ENCODE data around the gene ANKMY1.

Gene ANKMY1

DNA sequence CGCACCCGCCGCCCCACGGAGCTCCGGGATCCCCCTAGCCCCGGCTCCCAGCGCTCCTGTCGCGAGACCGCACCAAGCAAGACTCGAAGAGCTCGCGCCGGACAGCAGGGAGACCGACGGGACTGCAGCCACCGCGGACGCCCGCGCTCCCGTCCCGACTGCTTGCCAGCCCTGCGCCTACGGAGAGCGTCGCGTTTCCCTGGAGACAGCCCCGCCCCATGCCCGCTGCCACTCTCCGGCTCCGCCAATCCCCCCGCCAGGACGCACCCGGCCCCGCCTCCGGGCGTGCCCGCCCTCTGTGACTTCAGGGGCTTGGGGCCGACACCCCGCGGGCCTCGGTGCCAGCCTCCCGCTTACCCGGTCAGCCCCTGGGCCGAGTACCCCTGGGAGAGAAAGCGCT lies at the start of gene ANKMY1:
ANKMY1 (minus strand) TSS at position 181 of the 400 bp plus-strand sequence. CDS start 653 bp downstream, outside the sequence.
- Histone ChIP-seq H3K36me3 (ENCODE audit: control insufficient read depth, low read depth, low read length) (no peaks in the 10 kb centered on the region), H3K27me3 (ENCODE audit: control insufficient read depth, insufficient read depth, low read length) (peaks cover 35% of the 10 kb centered on the region), H3K4me3 (ENCODE audit: low read length) (peak within 1 kb of the TSS; percentile 38), H3K27ac (ENCODE audit: low read length) (no peak within 1 kb of the TSS), H3K9me3 (ENCODE audit: control insufficient read depth, low read depth, low read length) (no peaks in the 10 kb centered on the region), H3K9ac (ENCODE audit: low read length) (no peak within 1 kb of the TSS), H3K4me1 (ENCODE audit: control insufficient read depth, low read depth, low read length) (peaks cover 8% of the 10 kb centered on the region)

- Histone ChIP-seq H3K9me3 (ENCODE audit: control insufficient read depth, low read depth, low read length) (no peaks in the 10 kb centered on the region), H3K27ac (ENCODE audit: low read length) (no peak overlapping the region), H3K4me1 (ENCODE audit: control insufficient read depth, low read depth, low read length) (no peaks in the 10 kb centered on the region), H3K9ac (ENCODE audit: low read length) (no peak overlapping the region), H3K36me3 (ENCODE audit: control insufficient read depth, low read depth, low read length) (no peaks in the 10 kb centered on the region), H3K27me3 (ENCODE audit: control insufficient read depth, insufficient read depth, low read length) (no peaks in the 10 kb centered on the region), H3K4me3 (ENCODE audit: low read length) (no peak overlapping the region)
Measured at GRCh38 chr2:240605867-240606743, 48.3 kb upstream of the ANKMY1 start.

GRCh38 chr2:240604939-240605716 lies 47.3 kb upstream of the ANKMY1 start:
- Histone ChIP-seq H3K4me1 (ENCODE audit: control insufficient read depth, low read depth, low read length) (no peaks in the 10 kb centered on the region), H3K9me3 (ENCODE audit: control insufficient read depth, low read depth, low read length) (no peaks in the 10 kb centered on the region), H3K27ac (ENCODE audit: low read length) (no peak overlapping the region), H3K9ac (ENCODE audit: low read length) (no peak overlapping the region), H3K27me3 (ENCODE audit: control insufficient read depth, insufficient read depth, low read length) (no peaks in the 10 kb centered on the region), H3K4me3 (ENCODE audit: low read length) (no peak overlapping the region), H3K36me3 (ENCODE audit: control insufficient read depth, low read depth, low read length) (no peaks in the 10 kb centered on the region)

DNA sequence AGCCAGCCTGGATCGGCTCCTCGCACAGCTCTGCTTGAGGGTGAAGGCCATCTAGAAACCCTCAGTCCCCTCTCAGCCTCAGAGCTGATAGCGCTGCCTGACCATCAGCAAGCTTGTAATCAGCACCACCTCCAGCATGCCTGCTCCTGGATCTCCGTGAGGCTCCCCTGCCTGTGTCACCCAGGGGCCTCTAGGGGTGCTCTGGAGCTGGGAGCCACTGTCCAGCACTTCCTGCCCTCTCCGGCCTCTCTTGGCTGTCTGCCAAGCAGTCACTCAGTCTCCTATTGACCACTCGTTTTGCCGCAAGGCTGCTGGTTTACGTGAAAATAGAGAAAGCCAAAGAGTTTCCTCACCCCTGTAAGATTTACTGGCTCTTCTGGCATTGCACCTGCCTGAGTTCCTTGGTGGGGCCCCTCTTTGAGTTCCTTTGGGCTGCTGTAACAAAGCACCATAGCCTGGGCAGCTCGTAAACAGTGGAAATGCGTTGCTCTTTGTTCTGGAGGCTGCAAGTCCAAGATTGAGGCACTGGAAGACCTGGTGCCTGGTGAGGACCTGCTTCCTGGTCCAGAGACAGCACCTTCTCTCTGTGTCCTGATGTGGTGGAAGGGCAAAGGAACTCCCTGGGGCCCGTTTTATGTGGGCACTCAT lies 46.6 kb upstream of the ANKMY1 start:
- Histone ChIP-seq H3K36me3 (ENCODE audit: control insufficient read depth, low read depth, low read length) (no peaks in the 10 kb centered on the region), H3K9ac (ENCODE audit: low read length) (no peak overlapping the region), H3K27ac (ENCODE audit: low read length) (no peak overlapping the region), H3K9me3 (ENCODE audit: control insufficient read depth, low read depth, low read length) (no peaks in the 10 kb centered on the region), H3K4me3 (ENCODE audit: low read length) (no peak overlapping the region), H3K4me1 (ENCODE audit: control insufficient read depth, low read depth, low read length) (no peaks in the 10 kb centered on the region), H3K27me3 (ENCODE audit: control insufficient read depth, insufficient read depth, low read length) (no peaks in the 10 kb centered on the region)

GRCh38 chr2:240603846-240604245 lies 46.1 kb upstream of the ANKMY1 start:
- Histone ChIP-seq H3K4me1 (ENCODE audit: control insufficient read depth, low read depth, low read length) (no peaks in the 10 kb centered on the region), H3K27me3 (ENCODE audit: control insufficient read depth, insufficient read depth, low read length) (no peaks in the 10 kb centered on the region), H3K27ac (ENCODE audit: low read length) (no peak overlapping the region), H3K4me3 (ENCODE audit: low read length) (no peak overlapping the region), H3K36me3 (ENCODE audit: control insufficient read depth, low read depth, low read length) (no peaks in the 10 kb centered on the region), H3K9ac (ENCODE audit: low read length) (no peak overlapping the region), H3K9me3 (ENCODE audit: control insufficient read depth, low read depth, low read length) (no peaks in the 10 kb centered on the region)

GRCh38 chr2:240603081-240603835 lies 45.5 kb upstream of the ANKMY1 start:
- no peaks in the 10 kb centered on the region for H3K27me3 ChIP-seq (ENCODE audit: control insufficient read depth, insufficient read depth, low read length)
- H3K9me3 ChIP-seq (ENCODE audit: control insufficient read depth, low read depth, low read length) = no peaks in the 10 kb centered on the region
- H3K36me3 ChIP-seq (ENCODE audit: control insufficient read depth, low read depth, low read length) = no peaks in the 10 kb centered on the region
- H3K4me1 ChIP-seq (ENCODE audit: control insufficient read depth, low read depth, low read length) = no peaks in the 10 kb centered on the region
- no peak overlapping the region for H3K4me3 ChIP-seq (ENCODE audit: low read length)
- H3K9ac ChIP-seq (ENCODE audit: low read length) = no peak overlapping the region
- no peak overlapping the region for H3K27ac ChIP-seq (ENCODE audit: low read length)

DNA sequence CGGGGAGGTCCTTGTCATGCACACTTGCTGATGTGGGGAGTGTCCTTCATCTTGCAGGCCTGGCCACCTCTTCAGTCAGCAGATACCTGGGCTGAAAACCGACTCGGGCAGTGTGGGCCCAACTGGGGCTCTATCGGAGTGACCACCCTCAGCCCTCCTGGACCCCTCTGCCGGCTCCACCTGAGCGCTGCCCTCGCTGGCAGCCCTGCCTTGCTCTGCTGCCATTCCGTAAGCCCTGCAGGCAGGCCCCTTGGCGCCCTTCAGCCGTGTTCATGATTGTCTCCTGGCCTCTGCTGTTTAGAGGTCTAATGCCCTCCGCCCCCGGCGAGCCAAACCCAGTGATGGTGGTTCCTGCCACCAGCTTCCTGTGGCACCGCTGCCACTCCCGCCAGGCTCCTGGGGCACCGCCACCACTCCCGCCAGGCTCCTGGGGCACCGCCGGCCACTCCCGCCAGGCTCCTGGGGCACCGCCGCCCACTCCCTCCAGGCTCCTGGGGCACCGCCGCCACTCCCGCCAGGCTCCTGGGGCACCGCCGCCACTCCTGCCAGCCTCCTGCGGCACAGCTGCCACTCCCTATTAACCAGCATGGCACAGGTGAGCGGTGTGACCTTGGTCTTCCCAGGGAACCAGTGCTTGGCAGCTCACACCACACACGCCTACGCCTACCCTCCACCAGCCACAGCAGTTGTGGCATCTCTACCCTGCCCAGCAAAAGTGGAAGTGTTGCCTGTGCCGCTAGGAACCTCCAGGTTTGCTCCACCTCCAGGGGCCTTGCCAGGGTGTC lies 44.7 kb upstream of the ANKMY1 start:
- Histone ChIP-seq H3K9me3 (ENCODE audit: control insufficient read depth, low read depth, low read length) (no peaks in the 10 kb centered on the region), H3K4me1 (ENCODE audit: control insufficient read depth, low read depth, low read length) (no peaks in the 10 kb centered on the region), H3K4me3 (ENCODE audit: low read length) (no peak overlapping the region), H3K9ac (ENCODE audit: low read length) (no peak overlapping the region), H3K27me3 (ENCODE audit: control insufficient read depth, insufficient read depth, low read length) (no peaks in the 10 kb centered on the region), H3K36me3 (ENCODE audit: control insufficient read depth, low read depth, low read length) (peaks cover 4% of the 10 kb centered on the region), H3K27ac (ENCODE audit: low read length) (no peak overlapping the region)

DNA sequence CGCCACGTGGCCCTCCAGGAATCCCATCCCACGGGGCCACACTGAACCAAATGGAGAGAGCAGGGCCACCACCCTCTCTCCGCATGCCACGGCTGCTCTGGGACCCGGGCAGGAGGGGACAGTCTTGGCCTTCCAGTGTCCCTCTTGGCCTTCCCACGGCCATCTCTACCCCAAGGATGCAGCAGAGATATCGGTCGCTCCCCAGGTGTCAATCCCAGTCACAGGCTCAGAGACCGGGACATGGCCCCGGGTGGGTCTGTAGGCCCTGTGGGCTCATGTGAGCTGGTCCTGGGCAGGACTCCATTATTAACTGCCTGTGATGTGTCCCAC lies 44.0 kb upstream of the ANKMY1 start:
- H3K4me3 ChIP-seq (ENCODE audit: low read length) = no peak overlapping the region
- no peaks in the 10 kb centered on the region for H3K9me3 ChIP-seq (ENCODE audit: control insufficient read depth, low read depth, low read length)
- no peaks in the 10 kb centered on the region for H3K27me3 ChIP-seq (ENCODE audit: control insufficient read depth, insufficient read depth, low read length)
- no peaks in the 10 kb centered on the region for H3K4me1 ChIP-seq (ENCODE audit: control insufficient read depth, low read depth, low read length)
- H3K36me3 ChIP-seq (ENCODE audit: control insufficient read depth, low read depth, low read length) = peaks cover 4% of the 10 kb centered on the region
- H3K27ac ChIP-seq (ENCODE audit: low read length) = no peak overlapping the region
- H3K9ac ChIP-seq (ENCODE audit: low read length) = no peak overlapping the region

GRCh38 chr2:240601061-240601830 lies 43.5 kb upstream of the ANKMY1 start:
- Histone ChIP-seq H3K36me3 (ENCODE audit: control insufficient read depth, low read depth, low read length) (peaks cover 4% of the 10 kb centered on the region), H3K9me3 (ENCODE audit: control insufficient read depth, low read depth, low read length) (no peaks in the 10 kb centered on the region), H3K4me3 (ENCODE audit: low read length) (no peak overlapping the region), H3K27ac (ENCODE audit: low read length) (no peak overlapping the region), H3K27me3 (ENCODE audit: control insufficient read depth, insufficient read depth, low read length) (no peaks in the 10 kb centered on the region), H3K9ac (ENCODE audit: low read length) (no peak overlapping the region), H3K4me1 (ENCODE audit: control insufficient read depth, low read depth, low read length) (no peaks in the 10 kb centered on the region)

DNA sequence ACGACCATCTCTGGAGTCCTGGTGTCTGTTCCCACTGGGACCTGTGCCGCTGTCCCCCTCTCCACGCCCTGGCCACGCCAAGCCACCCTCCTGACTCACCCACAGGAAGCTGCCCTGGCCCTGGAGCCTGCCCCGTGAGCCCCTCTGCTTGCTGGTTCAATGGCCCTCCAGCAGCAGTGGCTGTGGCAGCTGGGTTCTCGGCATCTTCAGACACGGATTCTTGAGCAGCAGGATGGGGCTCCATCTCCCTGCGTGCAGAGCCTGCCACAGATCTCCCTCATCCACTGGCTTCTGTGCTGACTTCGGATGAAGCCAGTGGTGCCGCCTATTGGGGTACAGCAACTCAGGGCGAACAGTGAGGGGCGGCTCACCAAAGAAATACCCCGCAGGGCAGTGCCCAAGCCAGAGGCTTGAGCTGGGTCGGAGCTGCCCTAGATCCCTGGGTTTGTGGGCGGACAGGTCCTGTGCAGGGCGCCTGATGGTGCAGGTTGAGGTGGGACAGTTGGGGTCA lies 42.7 kb upstream of the ANKMY1 start:
- Histone ChIP-seq H3K4me1 (ENCODE audit: control insufficient read depth, low read depth, low read length) (no peaks in the 10 kb centered on the region), H3K4me3 (ENCODE audit: low read length) (no peak overlapping the region), H3K36me3 (ENCODE audit: control insufficient read depth, low read depth, low read length) (peaks cover 4% of the 10 kb centered on the region), H3K27ac (ENCODE audit: low read length) (no peak overlapping the region), H3K27me3 (ENCODE audit: control insufficient read depth, insufficient read depth, low read length) (no peaks in the 10 kb centered on the region), H3K9me3 (ENCODE audit: control insufficient read depth, low read depth, low read length) (no peaks in the 10 kb centered on the region), H3K9ac (ENCODE audit: low read length) (no peak overlapping the region)
